Measurements from ENCODE around the gene SLC27A1. TPM values are rescaled to one million over a fixed set of nuclear protein-coding genes. Genes with fewer than 3 reads are reported as not detected.

SLC27A1 gene
- total and polyA plus RNA-seq, 2 experiments from 2014 or later: 3.5 to 11.6 TPM

DNA sequence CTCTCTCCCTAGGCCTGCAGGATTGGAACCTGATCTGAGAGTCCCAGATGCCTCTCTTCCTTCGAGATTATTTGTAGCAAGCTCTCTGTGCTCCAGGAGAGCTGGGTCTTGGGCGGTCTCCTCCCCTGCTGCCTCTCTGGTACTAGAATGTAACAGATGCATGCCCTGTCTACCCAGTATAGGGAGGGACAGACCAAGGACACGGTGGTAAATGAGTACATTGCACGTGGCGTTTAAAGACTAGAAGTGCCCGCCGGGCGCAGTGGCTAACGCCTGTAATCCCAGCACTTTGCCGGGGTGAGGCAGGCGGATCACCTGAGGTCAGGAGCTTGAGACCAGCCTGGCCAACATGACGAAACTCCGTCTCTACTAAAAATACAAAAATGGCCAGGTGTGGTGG lies 11.7 kb downstream of the SLC27A1 start (continued):
- TF ChIP-seq, protein P1, sequence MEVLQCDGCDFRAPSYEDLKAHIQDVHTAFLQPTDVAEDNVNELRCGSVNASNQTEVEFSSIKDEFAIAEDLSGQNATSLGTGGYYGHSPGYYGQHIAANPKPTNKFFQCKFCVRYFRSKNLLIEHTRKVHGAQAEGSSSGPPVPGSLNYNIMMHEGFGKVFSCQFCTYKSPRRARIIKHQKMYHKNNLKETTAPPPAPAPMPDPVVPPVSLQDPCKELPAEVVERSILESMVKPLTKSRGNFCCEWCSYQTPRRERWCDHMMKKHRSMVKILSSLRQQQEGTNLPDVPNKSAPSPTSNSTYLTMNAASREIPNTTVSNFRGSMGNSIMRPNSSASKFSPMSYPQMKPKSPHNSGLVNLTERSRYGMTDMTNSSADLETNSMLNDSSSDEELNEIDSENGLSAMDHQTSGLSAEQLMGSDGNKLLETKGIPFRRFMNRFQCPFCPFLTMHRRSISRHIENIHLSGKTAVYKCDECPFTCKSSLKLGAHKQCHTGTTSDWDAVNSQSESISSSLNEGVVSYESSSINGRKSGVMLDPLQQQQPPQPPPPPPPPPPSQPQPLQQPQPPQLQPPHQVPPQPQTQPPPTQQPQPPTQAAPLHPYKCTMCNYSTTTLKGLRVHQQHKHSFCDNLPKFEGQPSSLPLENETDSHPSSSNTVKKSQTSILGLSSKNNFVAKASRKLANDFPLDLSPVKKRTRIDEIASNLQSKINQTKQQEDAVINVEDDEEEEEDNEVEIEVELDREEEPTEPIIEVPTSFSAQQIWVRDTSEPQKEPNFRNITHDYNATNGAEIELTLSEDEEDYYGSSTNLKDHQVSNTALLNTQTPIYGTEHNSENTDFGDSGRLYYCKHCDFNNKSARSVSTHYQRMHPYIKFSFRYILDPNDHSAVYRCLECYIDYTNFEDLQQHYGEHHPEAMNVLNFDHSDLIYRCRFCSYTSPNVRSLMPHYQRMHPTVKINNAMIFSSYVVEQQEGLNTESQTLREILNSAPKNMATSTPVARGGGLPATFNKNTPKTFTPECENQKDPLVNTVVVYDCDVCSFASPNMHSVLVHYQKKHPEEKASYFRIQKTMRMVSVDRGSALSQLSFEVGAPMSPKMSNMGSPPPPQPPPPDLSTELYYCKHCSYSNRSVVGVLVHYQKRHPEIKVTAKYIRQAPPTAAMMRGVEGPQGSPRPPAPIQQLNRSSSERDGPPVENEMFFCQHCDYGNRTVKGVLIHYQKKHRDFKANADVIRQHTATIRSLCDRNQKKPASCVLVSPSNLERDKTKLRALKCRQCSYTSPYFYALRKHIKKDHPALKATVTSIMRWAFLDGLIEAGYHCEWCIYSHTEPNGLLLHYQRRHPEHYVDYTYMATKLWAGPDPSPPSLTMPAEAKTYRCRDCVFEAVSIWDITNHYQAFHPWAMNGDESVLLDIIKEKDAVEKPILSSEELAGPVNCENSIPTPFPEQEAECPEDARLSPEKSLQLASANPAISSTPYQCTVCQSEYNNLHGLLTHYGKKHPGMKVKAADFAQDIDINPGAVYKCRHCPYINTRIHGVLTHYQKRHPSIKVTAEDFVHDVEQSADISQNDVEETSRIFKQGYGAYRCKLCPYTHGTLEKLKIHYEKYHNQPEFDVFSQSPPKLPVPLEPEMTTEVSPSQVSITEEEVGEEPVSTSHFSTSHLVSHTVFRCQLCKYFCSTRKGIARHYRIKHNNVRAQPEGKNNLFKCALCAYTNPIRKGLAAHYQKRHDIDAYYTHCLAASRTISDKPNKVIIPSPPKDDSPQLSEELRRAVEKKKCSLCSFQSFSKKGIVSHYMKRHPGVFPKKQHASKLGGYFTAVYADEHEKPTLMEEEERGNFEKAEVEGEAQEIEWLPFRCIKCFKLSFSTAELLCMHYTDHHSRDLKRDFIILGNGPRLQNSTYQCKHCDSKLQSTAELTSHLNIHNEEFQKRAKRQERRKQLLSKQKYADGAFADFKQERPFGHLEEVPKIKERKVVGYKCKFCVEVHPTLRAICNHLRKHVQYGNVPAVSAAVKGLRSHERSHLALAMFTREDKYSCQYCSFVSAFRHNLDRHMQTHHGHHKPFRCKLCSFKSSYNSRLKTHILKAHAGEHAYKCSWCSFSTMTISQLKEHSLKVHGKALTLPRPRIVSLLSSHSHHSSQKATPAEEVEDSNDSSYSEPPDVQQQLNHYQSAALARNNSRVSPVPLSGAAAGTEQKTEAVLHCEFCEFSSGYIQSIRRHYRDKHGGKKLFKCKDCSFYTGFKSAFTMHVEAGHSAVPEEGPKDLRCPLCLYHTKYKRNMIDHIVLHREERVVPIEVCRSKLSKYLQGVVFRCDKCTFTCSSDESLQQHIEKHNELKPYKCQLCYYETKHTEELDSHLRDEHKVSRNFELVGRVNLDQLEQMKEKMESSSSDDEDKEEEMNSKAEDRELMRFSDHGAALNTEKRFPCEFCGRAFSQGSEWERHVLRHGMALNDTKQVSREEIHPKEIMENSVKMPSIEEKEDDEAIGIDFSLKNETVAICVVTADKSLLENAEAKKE (CRISPR knock-in tag; IDR thresholded peaks at IDR 0.05): no peak
- TF ChIP-seq, protein P2, sequence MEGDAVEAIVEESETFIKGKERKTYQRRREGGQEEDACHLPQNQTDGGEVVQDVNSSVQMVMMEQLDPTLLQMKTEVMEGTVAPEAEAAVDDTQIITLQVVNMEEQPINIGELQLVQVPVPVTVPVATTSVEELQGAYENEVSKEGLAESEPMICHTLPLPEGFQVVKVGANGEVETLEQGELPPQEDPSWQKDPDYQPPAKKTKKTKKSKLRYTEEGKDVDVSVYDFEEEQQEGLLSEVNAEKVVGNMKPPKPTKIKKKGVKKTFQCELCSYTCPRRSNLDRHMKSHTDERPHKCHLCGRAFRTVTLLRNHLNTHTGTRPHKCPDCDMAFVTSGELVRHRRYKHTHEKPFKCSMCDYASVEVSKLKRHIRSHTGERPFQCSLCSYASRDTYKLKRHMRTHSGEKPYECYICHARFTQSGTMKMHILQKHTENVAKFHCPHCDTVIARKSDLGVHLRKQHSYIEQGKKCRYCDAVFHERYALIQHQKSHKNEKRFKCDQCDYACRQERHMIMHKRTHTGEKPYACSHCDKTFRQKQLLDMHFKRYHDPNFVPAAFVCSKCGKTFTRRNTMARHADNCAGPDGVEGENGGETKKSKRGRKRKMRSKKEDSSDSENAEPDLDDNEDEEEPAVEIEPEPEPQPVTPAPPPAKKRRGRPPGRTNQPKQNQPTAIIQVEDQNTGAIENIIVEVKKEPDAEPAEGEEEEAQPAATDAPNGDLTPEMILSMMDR (conservative IDR thresholded peaks at IDR 0.05; ENCODE audit: low read depth in 2 of 2): no peak
- TF ChIP-seq POLR2AphosphoS5 (IDR thresholded peaks at IDR 0.05; ENCODE audit: low read depth): no peak
- TF ChIP-seq ZNF114 (CRISPR knock-in tag; IDR thresholded peaks at IDR 0.05): no peak
- TF ChIP-seq, protein P3, sequence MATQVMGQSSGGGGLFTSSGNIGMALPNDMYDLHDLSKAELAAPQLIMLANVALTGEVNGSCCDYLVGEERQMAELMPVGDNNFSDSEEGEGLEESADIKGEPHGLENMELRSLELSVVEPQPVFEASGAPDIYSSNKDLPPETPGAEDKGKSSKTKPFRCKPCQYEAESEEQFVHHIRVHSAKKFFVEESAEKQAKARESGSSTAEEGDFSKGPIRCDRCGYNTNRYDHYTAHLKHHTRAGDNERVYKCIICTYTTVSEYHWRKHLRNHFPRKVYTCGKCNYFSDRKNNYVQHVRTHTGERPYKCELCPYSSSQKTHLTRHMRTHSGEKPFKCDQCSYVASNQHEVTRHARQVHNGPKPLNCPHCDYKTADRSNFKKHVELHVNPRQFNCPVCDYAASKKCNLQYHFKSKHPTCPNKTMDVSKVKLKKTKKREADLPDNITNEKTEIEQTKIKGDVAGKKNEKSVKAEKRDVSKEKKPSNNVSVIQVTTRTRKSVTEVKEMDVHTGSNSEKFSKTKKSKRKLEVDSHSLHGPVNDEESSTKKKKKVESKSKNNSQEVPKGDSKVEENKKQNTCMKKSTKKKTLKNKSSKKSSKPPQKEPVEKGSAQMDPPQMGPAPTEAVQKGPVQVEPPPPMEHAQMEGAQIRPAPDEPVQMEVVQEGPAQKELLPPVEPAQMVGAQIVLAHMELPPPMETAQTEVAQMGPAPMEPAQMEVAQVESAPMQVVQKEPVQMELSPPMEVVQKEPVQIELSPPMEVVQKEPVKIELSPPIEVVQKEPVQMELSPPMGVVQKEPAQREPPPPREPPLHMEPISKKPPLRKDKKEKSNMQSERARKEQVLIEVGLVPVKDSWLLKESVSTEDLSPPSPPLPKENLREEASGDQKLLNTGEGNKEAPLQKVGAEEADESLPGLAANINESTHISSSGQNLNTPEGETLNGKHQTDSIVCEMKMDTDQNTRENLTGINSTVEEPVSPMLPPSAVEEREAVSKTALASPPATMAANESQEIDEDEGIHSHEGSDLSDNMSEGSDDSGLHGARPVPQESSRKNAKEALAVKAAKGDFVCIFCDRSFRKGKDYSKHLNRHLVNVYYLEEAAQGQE (IDR thresholded peaks at IDR 0.05; ENCODE audit: unreplicated experiment): no peak
- no peak for TF ChIP-seq EZH2 (IDR thresholded peaks at IDR 0.05; ENCODE audit: low read depth, unreplicated experiment)
